Stimulated activated CD8-positive, alpha-beta memory T cell treated with anti-CD3 and anti-CD28 coated beads, Interleukin-7, amount 100 ng/mL, for 24 hours (primary cell): ENCODE measurements around the gene SMLR1.
"Not testable (repeated sequence)": the region's sequence is repeated elsewhere in the genome, so short reads cannot be mapped to it uniquely, and the experiment has no call there.

ENCODE experiments used
- DNase-seq: peaks from one replicate; pipeline ENCODE4 v3.0.0-alpha.2; 2020; ENCODE audit warnings: low read depth

Gene SMLR1

GRCh38 chr6:130827247-130828149 lies at the start of gene SMLR1:
Gene SMLR1, plus strand, starts transcription at chr6:130827406. Its CDS starts 8 bp downstream, at chr6:130827414.
- DNase-seq: no peak

- no peak for DNase-seq
These were observed 48.1 kb upstream of the SMLR1 start for GRCh38 chr6:130778946-130779657.

GRCh38 chr6:130779658-130780033 lies 47.6 kb upstream of the SMLR1 start:
- DNase-seq: no peak

GRCh38 chr6:130780122-130780521 lies 47.1 kb upstream of the SMLR1 start:
- no peak for DNase-seq

GRCh38 chr6:130781557-130781956 lies 45.6 kb upstream of the SMLR1 start:
- DNase-seq: no peak

- DNase-seq: no peak
These were observed 43.6 kb upstream of the SMLR1 start for GRCh38 chr6:130783416-130784107.

GRCh38 chr6:130787726-130788500 lies 39.3 kb upstream of the SMLR1 start:
- DNase-seq: no peak

GRCh38 chr6:130788954-130789353 lies 38.3 kb upstream of the SMLR1 start:
- no peak for DNase-seq

- DNase-seq: no peak
These were observed 33.1 kb upstream of the SMLR1 start for GRCh38 chr6:130794010-130794697.

GRCh38 chr6:130794738-130795137 lies 32.5 kb upstream of the SMLR1 start:
- DNase-seq: no peak

- no peak for DNase-seq
These were observed 30.8 kb upstream of the SMLR1 start for GRCh38 chr6:130796313-130796905.

GRCh38 chr6:130797061-130797460 lies 30.1 kb upstream of the SMLR1 start:
- no peak for DNase-seq

GRCh38 chr6:130801368-130801767 lies 25.8 kb upstream of the SMLR1 start:
- not testable (repeated sequence) for DNase-seq

GRCh38 chr6:130810307-130811030 lies 16.7 kb upstream of the SMLR1 start:
- DNase-seq: no peak

- no peak for DNase-seq
These were observed 15.3 kb upstream of the SMLR1 start for GRCh38 chr6:130811932-130812331.

GRCh38 chr6:130814506-130814905 lies 12.7 kb upstream of the SMLR1 start:
- DNase-seq: no peak

- DNase-seq: no peak
These were observed 11.8 kb upstream of the SMLR1 start for GRCh38 chr6:130815200-130816071.

GRCh38 chr6:130822736-130823135 lies 4.5 kb upstream of the SMLR1 start:
- DNase-seq: no peak
